ENCODE data around the gene SIRT2. TPM values are rescaled to one million over a fixed set of nuclear protein-coding genes. Genes with fewer than 3 reads are reported as not detected.

Gene SIRT2
- total RNA-seq, 1 experiment from 2014 or later: 15.4 TPM

GRCh38 chr19:38868551-38868950, 30.9 kb downstream of the SIRT2 start:
- no peak overlapping the region for H2AFZ ChIP-seq (ENCODE audit: low read depth, low read length, poor library complexity, severe bottlenecking)
- intact Hi-C loops (cut with micrococcal nuclease): no loop called here
- no peaks in the 10 kb centered on the region for H3K9me2 ChIP-seq (ENCODE audit: insufficient read depth)
- no peaks in the 10 kb centered on the region for H3K27me3 ChIP-seq (ENCODE audit: insufficient read depth, low read length)
- H3K4me1 ChIP-seq (ENCODE audit: control insufficient read depth in 1 of 2, insufficient read depth in 2 of 2, low read length in 2 of 2): peaks cover 3 to 16% of the 10 kb centered on the region in 2 experiments; a peak in 3 of 4 replicates
- ChIA-PET POLR2A (no interaction called here), RAD21 (ENCODE audit: low non-redundant PET in 1 of 2, low total read pairs in 2 of 2, uncharacterized antibody in 2 of 2, unreplicated experiment in 2 of 2) (no interaction called here), CTCF (interaction anchor here (2.0 kb wide), 1 partner anchor 19 kb away, joined by 5 read pairs; no protein-coding TSS in a partner anchor)
- no peak overlapping the region for H3K4me2 ChIP-seq (ENCODE audit: low read length)
- no peak for ATAC-seq
- H3K27ac ChIP-seq (ENCODE audit: low read depth, low read length): no peak overlapping the region
- no peaks in the 10 kb centered on the region for H3K9me3 ChIP-seq (ENCODE audit: control insufficient read depth in 1 of 2, insufficient read depth in 1 of 2, low read depth in 1 of 2, low read length in 2 of 2)
- H3K79me2 ChIP-seq (ENCODE audit: insufficient read depth, low read length): no peaks in the 10 kb centered on the region
- H3K4me3 ChIP-seq (replicated peaks in 1 of 2; ENCODE audit: low read depth in 1 of 2, low read length in 2 of 2): no peak overlapping the region
- no peak for DNase-seq (ENCODE audit: low read depth, low spot score)
- BruUV-seq (replicated peaks): no TSS peak
- TF ChIP-seq CEBPB (IDR thresholded peaks at IDR 0.05; ENCODE audit: low read depth) (no peak), POLR2A (IDR thresholded peaks at IDR 0.05; ENCODE audit: borderline replicate concordance, extremely low read depth, insufficient read depth, insufficient read length) (no peak), ZBTB33 (IDR thresholded peaks at IDR 0.05; ENCODE audit: extremely low read depth, insufficient replicate concordance, low read length) (no peak), ZNF274 (IDR thresholded peaks at IDR 0.05; ENCODE audit: low read depth, low read length) (no peak), CBX3 (IDR thresholded peaks at IDR 0.05; ENCODE audit: low read depth) (no peak), SIN3A (IDR thresholded peaks at IDR 0.05; ENCODE audit: low read depth) (no peak), EGR1 (IDR thresholded peaks at IDR 0.05; ENCODE audit: low read depth) (no peak)
- no peaks in the 10 kb centered on the region for H3K36me3 ChIP-seq (ENCODE audit: control insufficient read depth in 1 of 2, insufficient read depth in 2 of 2, low read length in 2 of 2)
- no peak overlapping the region for H3K9ac ChIP-seq (ENCODE audit: low read length)
- H4K20me1 ChIP-seq (ENCODE audit: insufficient read depth): no peaks in the 10 kb centered on the region

GRCh38 chr19:38867171-38867780, 32.1 kb downstream of the SIRT2 start:
- no TSS peak for BruUV-seq (replicated peaks)
- intact Hi-C loops (cut with micrococcal nuclease): no loop called here
- Histone ChIP-seq H3K4me3 (replicated peaks in 1 of 2; ENCODE audit: low read depth in 1 of 2, low read length in 2 of 2) (no peak overlapping the region), H3K36me3 (ENCODE audit: control insufficient read depth in 1 of 2, insufficient read depth in 2 of 2, low read length in 2 of 2) (no peaks in the 10 kb centered on the region), H3K9ac (ENCODE audit: low read length) (no peak overlapping the region), H3K4me1 (ENCODE audit: control insufficient read depth in 1 of 2, insufficient read depth in 2 of 2, low read length in 2 of 2) (peaks cover 3 to 19% of the 10 kb centered on the region in 2 experiments; a peak in 3 of 4 replicates), H3K79me2 (ENCODE audit: insufficient read depth, low read length) (no peaks in the 10 kb centered on the region), H3K27me3 (ENCODE audit: insufficient read depth, low read length) (no peaks in the 10 kb centered on the region), H2AFZ (ENCODE audit: low read depth, low read length, poor library complexity, severe bottlenecking) (no peak overlapping the region), H3K9me3 (ENCODE audit: control insufficient read depth in 1 of 2, insufficient read depth in 1 of 2, low read depth in 1 of 2, low read length in 2 of 2) (no peaks in the 10 kb centered on the region), H3K4me2 (ENCODE audit: low read length) (no peak overlapping the region), H3K9me2 (ENCODE audit: insufficient read depth) (no peaks in the 10 kb centered on the region), H3K27ac (ENCODE audit: low read depth, low read length) (no peak overlapping the region), H4K20me1 (ENCODE audit: insufficient read depth) (no peaks in the 10 kb centered on the region)
- ATAC-seq (no peak), DNase-seq (ENCODE audit: low read depth, low spot score) (no peak)
- CTCF ChIA-PET: interaction anchor here (2.0 kb wide), 1 partner anchor 20 kb away, joined by 5 read pairs; no protein-coding TSS in a partner anchor
- POLR2A ChIA-PET: no interaction called here
- RAD21 ChIA-PET (ENCODE audit: low non-redundant PET in 1 of 2, low total read pairs in 2 of 2, uncharacterized antibody in 2 of 2, unreplicated experiment in 2 of 2): no interaction called here
- TF ChIP-seq ZNF274 (IDR thresholded peaks at IDR 0.05; ENCODE audit: low read depth, low read length) (no peak), POLR2AphosphoS5 (IDR thresholded peaks at IDR 0.05; ENCODE audit: low read depth, low read length) (no peak), SIN3A (IDR thresholded peaks at IDR 0.05; ENCODE audit: low read depth) (no peak), SP1 (IDR thresholded peaks at IDR 0.05; ENCODE audit: low read depth) (no peak), EZH2 (IDR thresholded peaks at IDR 0.05) (no peak), EZH2phosphoT487 (IDR thresholded peaks at IDR 0.05; ENCODE audit: borderline replicate concordance) (no peak), ATF3 (IDR thresholded peaks at IDR 0.05) (no peak), ELF1 (IDR thresholded peaks at IDR 0.05; ENCODE audit: borderline replicate concordance, low read depth) (no peak), JUND (IDR thresholded peaks at IDR 0.05) (no peak), TCF7L2 (IDR thresholded peaks at IDR 0.05; ENCODE audit: borderline replicate concordance, extremely low read depth, insufficient read depth, insufficient read length) (no peak), CEBPB (IDR thresholded peaks at IDR 0.05; ENCODE audit: low read depth) (no peak), CBX3 (IDR thresholded peaks at IDR 0.05; ENCODE audit: low read depth) (no peak)

All from HCT116 (cell line).